Vagina (tissue), 2 donors: ENCODE measurements around the gene ZNF219.

ENCODE experiments used
- POLR2A ChIP-seq, 2 donors: fragments of 450-650 bp; IDR thresholded peaks; one replicate each; pipeline ENCODE4 v1.6.1; 2017; ENCODE audit warnings: antibody characterized with exemption in 2 of 2, mild to moderate bottlenecking in 2 of 2, moderate library complexity in 2 of 2
- TF ChIP-seq, protein P1 (sequence below), 3 experiments: fragments of 450-650 bp in 2 of 3; fragments of 200-600 bp in 1 of 3; sonication (generic) in 1 of 3; IDR thresholded peaks; one replicate each; pipeline ENCODE4 v1.5.1; 2017 to 2019; ENCODE audit warnings: antibody characterized with exemption in 3 of 3, mild to moderate bottlenecking in 2 of 3, moderate library complexity in 2 of 3

DNA sequence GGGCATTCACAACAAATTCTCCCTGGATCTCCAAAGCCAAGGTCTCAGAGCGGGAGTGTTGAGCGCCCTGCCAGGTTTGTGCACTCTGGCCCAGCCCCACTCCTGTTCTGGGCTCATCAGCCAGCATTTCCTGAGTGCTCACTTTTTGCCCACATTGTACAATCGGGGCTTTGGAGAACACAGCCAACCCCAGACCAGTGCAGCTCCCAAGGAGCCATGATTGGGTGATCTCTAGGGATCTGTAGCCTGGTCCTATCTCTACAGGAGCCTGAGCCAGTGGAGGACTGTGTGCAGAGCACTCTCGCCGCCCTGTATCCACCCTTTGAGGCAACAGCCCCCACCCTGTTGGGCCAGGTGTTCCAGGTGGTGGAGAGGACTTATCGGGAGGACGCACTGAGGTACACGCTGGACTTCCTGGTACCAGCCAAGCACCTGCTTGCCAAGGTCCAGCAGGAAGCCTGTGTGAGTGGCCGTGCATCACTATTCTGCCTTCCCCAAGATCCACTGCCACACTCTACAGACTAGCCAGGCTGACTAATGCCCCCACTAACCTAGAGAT, 25.6 kb downstream of the ZNF219 start:
- TF ChIP-seq, protein P1, sequence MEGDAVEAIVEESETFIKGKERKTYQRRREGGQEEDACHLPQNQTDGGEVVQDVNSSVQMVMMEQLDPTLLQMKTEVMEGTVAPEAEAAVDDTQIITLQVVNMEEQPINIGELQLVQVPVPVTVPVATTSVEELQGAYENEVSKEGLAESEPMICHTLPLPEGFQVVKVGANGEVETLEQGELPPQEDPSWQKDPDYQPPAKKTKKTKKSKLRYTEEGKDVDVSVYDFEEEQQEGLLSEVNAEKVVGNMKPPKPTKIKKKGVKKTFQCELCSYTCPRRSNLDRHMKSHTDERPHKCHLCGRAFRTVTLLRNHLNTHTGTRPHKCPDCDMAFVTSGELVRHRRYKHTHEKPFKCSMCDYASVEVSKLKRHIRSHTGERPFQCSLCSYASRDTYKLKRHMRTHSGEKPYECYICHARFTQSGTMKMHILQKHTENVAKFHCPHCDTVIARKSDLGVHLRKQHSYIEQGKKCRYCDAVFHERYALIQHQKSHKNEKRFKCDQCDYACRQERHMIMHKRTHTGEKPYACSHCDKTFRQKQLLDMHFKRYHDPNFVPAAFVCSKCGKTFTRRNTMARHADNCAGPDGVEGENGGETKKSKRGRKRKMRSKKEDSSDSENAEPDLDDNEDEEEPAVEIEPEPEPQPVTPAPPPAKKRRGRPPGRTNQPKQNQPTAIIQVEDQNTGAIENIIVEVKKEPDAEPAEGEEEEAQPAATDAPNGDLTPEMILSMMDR (IDR thresholded peaks at IDR 0.05) = no peak
- no peak for TF ChIP-seq POLR2A (IDR thresholded peaks at IDR 0.05)
